A673 (cell line): Measurements from ENCODE around the gene DENND5A. TPM values are rescaled to one million over a fixed set of nuclear protein-coding genes. Genes with fewer than 3 reads are reported as not detected.

Source experiments
- BruUV-seq: library from RNA; stranded (reverse); fragments of 400-500 nt; replicated peaks from 2 replicates; lab custom pipeline; 2021; lab: Mats Ljungman, UMichigan
- CTCF ChIA-PET: fragments of 300-600 bp; sonication (Branson Sonifier 250); formaldehyde crosslinking; loops from one replicate; lab custom pipeline; 2022; ENCODE audit warnings: antibody characterized with exemption; lab: Charles Lee
- POLR2A ChIA-PET: fragments of 300-600 bp; sonication (Branson Sonifier 250); formaldehyde crosslinking; loops from one replicate; lab custom pipeline; 2022; ENCODE audit warnings: antibody characterized with exemption; ENCODE audit not compliant: low non-redundant PET; lab: Charles Lee
- DNase-seq: peaks from one replicate; pipeline ENCODE4 v3.0.0-alpha.2; 2015; ENCODE audit warnings: low spot score
- H3K27ac ChIP-seq: fragments of 200-600 bp; sonication (generic); 2 replicates; pipeline ENCODE4 v1.5.1; 2016; ENCODE audit warnings: mixed run types, low read depth, mild to moderate bottlenecking, mixed read lengths, antibody characterized with exemption, low read length; ENCODE audit not compliant: poor library complexity, severe bottlenecking
- H3K27me3 ChIP-seq: fragments of 200-600 bp; sonication (generic); replicated peaks from 2 replicates; pipeline ENCODE4 v1.6.1; 2017; ENCODE audit warnings: mixed run types, low read depth, mild to moderate bottlenecking, mixed read lengths, antibody characterized with exemption, low read length; ENCODE audit not compliant: insufficient read depth, poor library complexity
- H3K36me3 ChIP-seq: fragments of 200-600 bp; sonication (generic); 2 replicates; pipeline ENCODE4 v1.6.1; 2016; ENCODE audit warnings: mixed run types, mild to moderate bottlenecking, mixed read lengths, antibody characterized with exemption, low read length; ENCODE audit not compliant: insufficient read depth, poor library complexity, severe bottlenecking
- H3K4me1 ChIP-seq: fragments of 200-600 bp; sonication (generic); 2 replicates; pipeline ENCODE4 v1.6.1; 2017; ENCODE audit warnings: mixed run types, mild to moderate bottlenecking, mixed read lengths, antibody characterized with exemption, low read length; ENCODE audit not compliant: insufficient read depth, poor library complexity, severe bottlenecking
- H3K4me3 ChIP-seq: fragments of 200-600 bp; sonication (generic); 2 replicates; pipeline ENCODE4 v1.5.1; 2016; ENCODE audit warnings: low read depth, mixed run types, mild to moderate bottlenecking, mixed read lengths, low read length; ENCODE audit not compliant: poor library complexity, severe bottlenecking
- H3K9me3 ChIP-seq: fragments of 200-600 bp; sonication (generic); 2 replicates; pipeline ENCODE4 v1.6.1; 2016; ENCODE audit warnings: mixed run types, low read depth, mild to moderate bottlenecking, mixed read lengths, antibody characterized with exemption, low read length; ENCODE audit not compliant: poor library complexity, severe bottlenecking
- CTCF ChIP-seq: fragments of 300-800, 200-600 bp; sonication (generic); conservative IDR thresholded peaks from 2 replicates; pipeline ENCODE4 v1.5.1; 2017; ENCODE audit warnings: low read depth, mild to moderate bottlenecking, antibody characterized with exemption, low read length, moderate library complexity, mixed read lengths
- EZH2 ChIP-seq: fragments of 200-600 bp; sonication (generic); IDR thresholded peaks from 2 replicates; pipeline ENCODE4 v1.6.1; 2017; ENCODE audit warnings: borderline replicate concordance, low read depth, mild to moderate bottlenecking, mixed read lengths, antibody characterized with exemption, low read length; ENCODE audit not compliant: poor library complexity, severe bottlenecking
- intact Hi-C: fragments of 100-400 bp; cut with micrococcal nuclease; formaldehyde crosslinking; loops from one replicate; pipeline ENCODE4 v1.10.0; 2022; ENCODE audit not compliant: unreplicated experiment
- total RNA-seq: library from RNA; stranded (reverse); gene quantifications from 2 replicates; pipeline ENCODE4 v1.2.3, GENCODE V29; 2021

The DENND5A gene
- total RNA-seq, 1 experiment from 2014 or later: 65.4 TPM

- H3K27ac ChIP-seq: no peak overlapping the region
- BruUV-seq: no TSS peak
- intact Hi-C loops: no loop called here
- ChIA-PET CTCF (interaction anchor here (0.6 kb wide), 1 partner anchor 21 kb away, joined by 3 read pairs; no protein-coding TSS in a partner anchor), POLR2A (interaction anchor here (0.6 kb wide), 1 partner anchor 302 kb away, joined by 6 read pairs; no protein-coding TSS in a partner anchor)
- TF ChIP-seq EZH2: no peak
- TF ChIP-seq CTCF: no peak
- H3K9me3 ChIP-seq: no peaks in the 10 kb centered on the region
- H3K4me3 ChIP-seq: no peak overlapping the region
- no peak for DNase-seq
- no peaks in the 10 kb centered on the region for H3K36me3 ChIP-seq
- H3K4me1 ChIP-seq: peaks cover 6% of the 10 kb centered on the region
- no peaks in the 10 kb centered on the region for H3K27me3 ChIP-seq
Measured at GRCh38 chr11:9187616-9188015, 77.5 kb downstream of the DENND5A start.

- no peaks in the 10 kb centered on the region for H3K27me3 ChIP-seq
- H3K9me3 ChIP-seq: no peaks in the 10 kb centered on the region
- no peak overlapping the region for H3K4me3 ChIP-seq
- no peak for DNase-seq
- ChIA-PET POLR2A (no interaction called here), CTCF (no interaction called here)
- H3K4me1 ChIP-seq: peaks cover 6% of the 10 kb centered on the region
- no TSS peak for BruUV-seq
- H3K36me3 ChIP-seq: no peaks in the 10 kb centered on the region
- TF ChIP-seq CTCF: no peak
- TF ChIP-seq EZH2: no peak
- intact Hi-C loops: no loop called here
- H3K27ac ChIP-seq: no peak overlapping the region
Measured at GRCh38 chr11:9184516-9184915, 80.6 kb downstream of the DENND5A start.

GRCh38 chr11:9182180-9182871, 82.8 kb downstream of the DENND5A start:
- Histone ChIP-seq H3K27me3 (no peaks in the 10 kb centered on the region), H3K4me1 (no peaks in the 10 kb centered on the region), H3K9me3 (no peaks in the 10 kb centered on the region), H3K4me3 (no peak overlapping the region), H3K36me3 (peaks cover 18% of the 10 kb centered on the region), H3K27ac (no peak overlapping the region)
- no peak for DNase-seq
- CTCF ChIA-PET: no interaction called here
- BruUV-seq: no TSS peak
- TF ChIP-seq CTCF: no peak
- TF ChIP-seq EZH2: no peak
- POLR2A ChIA-PET: interaction anchor here (0.6 kb wide), 1 partner anchor 48 kb away, joined by 11 read pairs; no protein-coding TSS in a partner anchor
- intact Hi-C loops: no loop called here
